HG02571 (cell line): ENCODE measurements around the gene FN3KRP.

Experiments
- ATAC-seq: cut with Tn5 transposase; IDR thresholded peaks from one replicate; pipeline ENCODE4 v1.9.1; 2021; ENCODE audit warnings: mild to moderate bottlenecking, moderate library complexity; ENCODE audit not compliant: unreplicated experiment

Gene FN3KRP

DNA sequence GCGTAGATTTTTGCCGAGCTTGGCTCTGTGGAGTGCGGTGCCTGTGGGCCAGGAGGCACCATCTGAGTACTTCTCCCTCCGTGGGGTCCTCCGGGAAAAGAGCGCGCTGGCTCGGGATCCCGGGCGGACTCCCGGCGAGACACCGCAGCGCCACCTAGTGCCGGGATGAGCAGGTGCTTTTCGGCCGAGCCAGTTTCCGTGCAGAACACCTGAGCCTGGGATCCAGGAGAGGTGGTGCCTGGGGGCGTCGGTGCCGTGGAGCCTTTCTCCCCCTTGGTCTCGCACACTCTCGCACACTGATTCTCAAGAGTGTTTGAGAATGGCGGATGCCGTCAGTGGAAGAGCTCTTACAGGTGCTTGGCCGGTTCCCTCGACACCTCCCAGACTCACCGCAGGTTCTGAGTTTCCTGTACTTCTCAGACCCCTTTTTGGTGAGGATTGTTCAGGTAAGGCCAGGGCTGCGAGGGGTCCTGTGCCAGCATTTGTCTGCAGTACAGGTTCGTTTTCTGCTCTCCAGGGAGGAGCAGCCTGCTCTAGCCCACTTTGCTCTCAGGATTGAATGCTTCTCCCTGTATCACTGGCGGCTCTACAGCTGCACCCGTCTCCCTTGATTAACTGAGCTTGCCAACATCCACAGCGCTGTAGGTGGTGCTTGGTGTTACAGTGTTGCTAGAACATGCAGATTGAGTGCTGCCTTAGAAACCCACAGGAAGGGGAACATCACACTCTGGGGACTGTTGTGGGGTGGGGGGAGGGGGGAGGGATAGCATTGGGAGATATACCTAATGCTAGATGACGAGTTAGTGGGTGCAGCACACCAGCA is 58.7 kb downstream of the FN3KRP start:
- no peak for ATAC-seq

GRCh38 chr17:82776454-82776853 is 59.9 kb downstream of the FN3KRP start:
- no peak for ATAC-seq
